Stimulated activated CD8-positive, alpha-beta memory T cell treated with anti-CD3 and anti-CD28 coated beads, Interleukin-12 subunit alpha, Interleukin-12 subunit beta, amount 100 ng/mL, for 24 hours (primary cell): ENCODE data around the gene EIF4A3.

ENCODE experiments used
- DNase-seq: peaks from one replicate; pipeline ENCODE4 v3.0.0-alpha.2; 2020; ENCODE audit errors: extremely low read depth

EIF4A3 gene

GRCh38 chr17:80137131-80137530 lies 9.8 kb downstream of the EIF4A3 start:
- no peak for DNase-seq

GRCh38 chr17:80133626-80133970 lies 13.3 kb downstream of the EIF4A3 start:
- DNase-seq: no peak

- no peak for DNase-seq
Measured at GRCh38 chr17:80132906-80133625, 13.9 kb downstream of the EIF4A3 start.

- no peak for DNase-seq
Measured at GRCh38 chr17:80130992-80131391, 15.9 kb downstream of the EIF4A3 start.

- DNase-seq: no peak
Measured at GRCh38 chr17:80129006-80129565, 17.8 kb downstream of the EIF4A3 start.

GRCh38 chr17:80126449-80126715 lies 20.5 kb downstream of the EIF4A3 start:
- DNase-seq: no peak

GRCh38 chr17:80125656-80126448 lies 21.1 kb downstream of the EIF4A3 start:
- DNase-seq: no peak

- DNase-seq: no peak
Measured at GRCh38 chr17:80124351-80124981, 22.5 kb downstream of the EIF4A3 start.

GRCh38 chr17:80123791-80124190 lies 23.1 kb downstream of the EIF4A3 start:
- no peak for DNase-seq

GRCh38 chr17:80122926-80123505 lies 23.9 kb downstream of the EIF4A3 start:
- no peak for DNase-seq

GRCh38 chr17:80122026-80122575 lies 24.8 kb downstream of the EIF4A3 start:
- no peak for DNase-seq

GRCh38 chr17:80119839-80120238 lies 27.1 kb downstream of the EIF4A3 start:
- DNase-seq: no peak

- DNase-seq: no peak
Measured at GRCh38 chr17:80119271-80119791, 27.6 kb downstream of the EIF4A3 start.

GRCh38 chr17:80118601-80119270 lies 28.2 kb downstream of the EIF4A3 start:
- DNase-seq: no peak

GRCh38 chr17:80117491-80118401 lies 29.2 kb downstream of the EIF4A3 start:
- no peak for DNase-seq

GRCh38 chr17:80116921-80117380 lies 30.0 kb downstream of the EIF4A3 start:
- DNase-seq: no peak

- no peak for DNase-seq
Measured at GRCh38 chr17:80116276-80116920, 30.5 kb downstream of the EIF4A3 start.

- DNase-seq: no peak
Measured at GRCh38 chr17:80115159-80115558, 31.8 kb downstream of the EIF4A3 start.

- no peak for DNase-seq
Measured at GRCh38 chr17:80114758-80115157, 32.2 kb downstream of the EIF4A3 start.
